Measurements from ENCODE around the gene LRSAM1.

LRSAM1 gene

GRCh38 chr9:127509955-127510299, 58.6 kb downstream of the LRSAM1 start:
- Histone ChIP-seq H3K4me2 (ENCODE audit: low read length) (no peak overlapping the region), H3K4me3 (ENCODE audit: low read length) (no peak overlapping the region), H3K9me3 (replicated peaks; ENCODE audit: low read length) (no peaks in the 10 kb centered on the region), H3K4me1 (ENCODE audit: control insufficient read depth, insufficient read depth, low read length) (peaks cover 27% of the 10 kb centered on the region), H3K27me3 (ENCODE audit: control insufficient read depth, insufficient read depth, low read length) (no peaks in the 10 kb centered on the region), H3K36me3 (ENCODE audit: insufficient read depth, low read length) (peaks cover 92% of the 10 kb centered on the region), H3K9ac (ENCODE audit: low read depth, low read length) (no peak overlapping the region)

GRCh38 chr9:127514468-127514867, 63.2 kb downstream of the LRSAM1 start:
- no peaks in the 10 kb centered on the region for H3K27me3 ChIP-seq (ENCODE audit: control insufficient read depth, insufficient read depth, low read length)
- H3K9ac ChIP-seq (ENCODE audit: low read depth, low read length), result no peak overlapping the region
- peaks cover 82% of the 10 kb centered on the region for H3K36me3 ChIP-seq (ENCODE audit: insufficient read depth, low read length)
- H3K4me1 ChIP-seq (ENCODE audit: control insufficient read depth, insufficient read depth, low read length), result peaks cover 37% of the 10 kb centered on the region
- H3K4me2 ChIP-seq (ENCODE audit: low read length), result no peak overlapping the region
- no peaks in the 10 kb centered on the region for H3K9me3 ChIP-seq (replicated peaks; ENCODE audit: low read length)
- no peak overlapping the region for H3K4me3 ChIP-seq (ENCODE audit: low read length)

- Histone ChIP-seq H3K9me3 (replicated peaks; ENCODE audit: low read length) (no peaks in the 10 kb centered on the region), H3K36me3 (ENCODE audit: insufficient read depth, low read length) (peaks cover 69% of the 10 kb centered on the region), H3K4me1 (ENCODE audit: control insufficient read depth, insufficient read depth, low read length) (peaks cover 62% of the 10 kb centered on the region), H3K4me3 (ENCODE audit: low read length) (no peak overlapping the region), H3K4me2 (ENCODE audit: low read length) (no peak overlapping the region), H3K9ac (ENCODE audit: low read depth, low read length) (no peak overlapping the region), H3K27me3 (ENCODE audit: control insufficient read depth, insufficient read depth, low read length) (no peaks in the 10 kb centered on the region)
Measured at GRCh38 chr9:127516835-127517607, 65.7 kb downstream of the LRSAM1 start.

- H3K36me3 ChIP-seq (ENCODE audit: insufficient read depth, low read length), result peaks cover 69% of the 10 kb centered on the region
- H3K27me3 ChIP-seq (ENCODE audit: control insufficient read depth, insufficient read depth, low read length), result no peaks in the 10 kb centered on the region
- no peak overlapping the region for H3K4me2 ChIP-seq (ENCODE audit: low read length)
- no peaks in the 10 kb centered on the region for H3K9me3 ChIP-seq (replicated peaks; ENCODE audit: low read length)
- peak overlapping the region; percentile 53 for H3K9ac ChIP-seq (ENCODE audit: low read depth, low read length)
- H3K4me3 ChIP-seq (ENCODE audit: low read length), result no peak overlapping the region
- peaks cover 68% of the 10 kb centered on the region for H3K4me1 ChIP-seq (ENCODE audit: control insufficient read depth, insufficient read depth, low read length)
Measured at GRCh38 chr9:127517620-127518019, 66.3 kb downstream of the LRSAM1 start.

GRCh38 chr9:127518091-127518856, 67.0 kb downstream of the LRSAM1 start:
- Histone ChIP-seq H3K27me3 (ENCODE audit: control insufficient read depth, insufficient read depth, low read length) (no peaks in the 10 kb centered on the region), H3K9ac (ENCODE audit: low read depth, low read length) (peak overlapping the region; percentile 53), H3K4me3 (ENCODE audit: low read length) (no peak overlapping the region), H3K4me1 (ENCODE audit: control insufficient read depth, insufficient read depth, low read length) (peaks cover 73% of the 10 kb centered on the region), H3K36me3 (ENCODE audit: insufficient read depth, low read length) (peaks cover 68% of the 10 kb centered on the region), H3K4me2 (ENCODE audit: low read length) (peak overlapping the region; percentile 24), H3K9me3 (replicated peaks; ENCODE audit: low read length) (no peaks in the 10 kb centered on the region)

- Histone ChIP-seq H3K4me2 (ENCODE audit: low read length) (peak overlapping the region; percentile 68), H3K36me3 (ENCODE audit: insufficient read depth, low read length) (peaks cover 69% of the 10 kb centered on the region), H3K27me3 (ENCODE audit: control insufficient read depth, insufficient read depth, low read length) (no peaks in the 10 kb centered on the region), H3K9ac (ENCODE audit: low read depth, low read length) (peak overlapping the region; percentile 85), H3K9me3 (replicated peaks; ENCODE audit: low read length) (no peaks in the 10 kb centered on the region), H3K4me1 (ENCODE audit: control insufficient read depth, insufficient read depth, low read length) (peaks cover 86% of the 10 kb centered on the region), H3K4me3 (ENCODE audit: low read length) (peak overlapping the region; percentile 19)
Measured at GRCh38 chr9:127519301-127520166, 68.2 kb downstream of the LRSAM1 start.

- no peaks in the 10 kb centered on the region for H3K27me3 ChIP-seq (ENCODE audit: control insufficient read depth, insufficient read depth, low read length)
- H3K36me3 ChIP-seq (ENCODE audit: insufficient read depth, low read length), result peaks cover 74% of the 10 kb centered on the region
- peak overlapping the region; percentile 69 for H3K4me2 ChIP-seq (ENCODE audit: low read length)
- peak overlapping the region; percentile 40 for H3K4me3 ChIP-seq (ENCODE audit: low read length)
- H3K4me1 ChIP-seq (ENCODE audit: control insufficient read depth, insufficient read depth, low read length), result peaks cover 90% of the 10 kb centered on the region
- H3K9ac ChIP-seq (ENCODE audit: low read depth, low read length), result peak overlapping the region; percentile 85
- H3K9me3 ChIP-seq (replicated peaks; ENCODE audit: low read length), result no peaks in the 10 kb centered on the region
Measured at GRCh38 chr9:127520941-127521918, 69.9 kb downstream of the LRSAM1 start.

GRCh38 chr9:127521919-127522304, 70.6 kb downstream of the LRSAM1 start:
- Histone ChIP-seq H3K27me3 (ENCODE audit: control insufficient read depth, insufficient read depth, low read length) (no peaks in the 10 kb centered on the region), H3K9ac (ENCODE audit: low read depth, low read length) (peak overlapping the region; percentile 85), H3K4me3 (ENCODE audit: low read length) (peak overlapping the region; percentile 40), H3K4me2 (ENCODE audit: low read length) (peak overlapping the region; percentile 69), H3K36me3 (ENCODE audit: insufficient read depth, low read length) (peaks cover 74% of the 10 kb centered on the region), H3K4me1 (ENCODE audit: control insufficient read depth, insufficient read depth, low read length) (peaks cover 83% of the 10 kb centered on the region), H3K9me3 (replicated peaks; ENCODE audit: low read length) (no peaks in the 10 kb centered on the region)

GRCh38 chr9:127522727-127523126, 71.4 kb downstream of the LRSAM1 start:
- Histone ChIP-seq H3K4me2 (ENCODE audit: low read length) (peak overlapping the region; percentile 69), H3K4me1 (ENCODE audit: control insufficient read depth, insufficient read depth, low read length) (peaks cover 76% of the 10 kb centered on the region), H3K27me3 (ENCODE audit: control insufficient read depth, insufficient read depth, low read length) (no peaks in the 10 kb centered on the region), H3K9ac (ENCODE audit: low read depth, low read length) (peak overlapping the region; percentile 85), H3K4me3 (ENCODE audit: low read length) (peak overlapping the region; percentile 40), H3K36me3 (ENCODE audit: insufficient read depth, low read length) (peaks cover 74% of the 10 kb centered on the region), H3K9me3 (replicated peaks; ENCODE audit: low read length) (no peaks in the 10 kb centered on the region)

- peaks cover 74% of the 10 kb centered on the region for H3K36me3 ChIP-seq (ENCODE audit: insufficient read depth, low read length)
- no peak overlapping the region for H3K4me2 ChIP-seq (ENCODE audit: low read length)
- H3K9ac ChIP-seq (ENCODE audit: low read depth, low read length), result peak overlapping the region; percentile 58
- peaks cover 70% of the 10 kb centered on the region for H3K4me1 ChIP-seq (ENCODE audit: control insufficient read depth, insufficient read depth, low read length)
- peak overlapping the region; percentile 25 for H3K4me3 ChIP-seq (ENCODE audit: low read length)
- no peaks in the 10 kb centered on the region for H3K9me3 ChIP-seq (replicated peaks; ENCODE audit: low read length)
- H3K27me3 ChIP-seq (ENCODE audit: control insufficient read depth, insufficient read depth, low read length), result no peaks in the 10 kb centered on the region
Measured at GRCh38 chr9:127523312-127523851, 72.1 kb downstream of the LRSAM1 start.

Measured in skeletal muscle satellite cell (primary cell).